H1 (cell line): ENCODE data around the gene ALG5. TPM values are rescaled to one million over a fixed set of nuclear protein-coding genes. Genes with fewer than 3 reads are reported as not detected.

Experiments used
- CTCF ChIA-PET: fragments of 300-600 bp; sonication (Branson Sonifier 250); formaldehyde crosslinking; loops from one replicate; lab custom pipeline; 2021; ENCODE audit not compliant: partially characterized antibody; lab: Charles Lee
- POLR2A ChIA-PET: fragments of 300-600 bp; sonication (Branson Sonifier 250); formaldehyde crosslinking; loops from one replicate; lab custom pipeline; 2021; ENCODE audit warnings: inconsistent platforms; ENCODE audit not compliant: partially characterized antibody; lab: Charles Lee
- DNase-seq, 2 experiments: peaks; one replicate each; pipeline versions ENCODE4 v3.0.0 to v3.0.0-alpha.2; 2010 to 2022; ENCODE audit warnings: low spot score in 2 of 2, low read depth in 1 of 2, mixed read lengths in 1 of 2
- FAIRE-seq: peaks from 2 replicates; lab custom pipeline; 2011; peaks lifted over from hg19 to GRCh38; lab: Jason Lieb, UNC
- H2AFZ ChIP-seq: 2 replicates; pipeline ENCODE4 v1.8.1; 2012; ENCODE audit warnings: low read length, inconsistent platforms
- H2AK5ac ChIP-seq: 2 replicates; pipeline ENCODE4 v1.6.1; 2013; ENCODE audit warnings: low read depth, low read length
- H2BK120ac ChIP-seq: replicated peaks from 2 replicates; pipeline ENCODE3; 2013; ENCODE audit warnings: low read depth, low read length, inconsistent platforms
- H2BK12ac ChIP-seq: 2 replicates; pipeline ENCODE4 v1.6.1; 2013; ENCODE audit warnings: low read depth, low read length
- H2BK15ac ChIP-seq: 2 replicates; pipeline ENCODE4 v1.6.1; 2013; ENCODE audit warnings: low read length
- H2BK20ac ChIP-seq: 2 replicates; pipeline ENCODE4 v1.6.1; 2013; ENCODE audit warnings: low read length
- H2BK5ac ChIP-seq: 2 replicates; pipeline ENCODE4 v1.6.1; 2013; ENCODE audit warnings: low read depth, low read length
- H3K14ac ChIP-seq: 2 replicates; pipeline ENCODE4 v1.6.1; 2013; ENCODE audit warnings: inconsistent platforms; ENCODE audit not compliant: insufficient read length
- H3K18ac ChIP-seq: 2 replicates; pipeline ENCODE4 v1.6.1; 2013; ENCODE audit warnings: low read length; ENCODE audit errors: extremely low read depth
- H3K23ac ChIP-seq: 2 replicates; pipeline ENCODE4 v1.6.1; 2013; ENCODE audit warnings: inconsistent platforms; ENCODE audit not compliant: insufficient read length
- H3K23me2 ChIP-seq: 2 replicates; pipeline ENCODE4 v1.6.1; 2013; ENCODE audit warnings: low read depth, low read length
- H3K27ac ChIP-seq: 2 replicates; pipeline ENCODE4 v1.6.1; 2011; ENCODE audit warnings: low read depth, low read length, inconsistent platforms
- H3K27me3 ChIP-seq, 4 experiments: replicated peaks in 1 of 4; 1 replicate in 1 of 4; 2 replicates in 3 of 4; pipeline versions ENCODE4 v1.6.1 to v1.8.1; 2011 to 2013; ENCODE audit warnings: low read length in 3 of 4, mild to moderate bottlenecking in 3 of 4, inconsistent platforms in 2 of 4, mixed read lengths in 2 of 4, moderate library complexity in 1 of 4; ENCODE audit not compliant: control insufficient read depth in 3 of 4, insufficient read depth in 3 of 4; ENCODE audit errors: extremely low read depth in 1 of 4
- H3K36me3 ChIP-seq, 4 experiments: 2 replicates each; pipeline versions ENCODE4 v1.6.1 to v1.8.1; 2011 to 2013; ENCODE audit warnings: mild to moderate bottlenecking in 4 of 4, low read length in 3 of 4, moderate library complexity in 2 of 4, control low read depth in 1 of 4, inconsistent platforms in 1 of 4; ENCODE audit not compliant: insufficient read depth in 4 of 4, control insufficient read depth in 2 of 4
- H3K4ac ChIP-seq: replicated peaks from 2 replicates; pipeline ENCODE3; 2013; ENCODE audit warnings: low read length, low read depth, mixed read lengths, inconsistent platforms; ENCODE audit not compliant: insufficient read length
- H3K4me1 ChIP-seq, 4 experiments: replicated peaks in 1 of 4; 1 replicate in 1 of 4; 2 replicates in 3 of 4; pipeline versions ENCODE4 v1.6.1 to v1.8.1; 2011 to 2013; ENCODE audit warnings: low read length in 3 of 4, inconsistent platforms in 2 of 4, mixed read lengths in 1 of 4; ENCODE audit not compliant: insufficient read depth in 4 of 4, control insufficient read depth in 3 of 4
- H3K4me2 ChIP-seq, 2 experiments: 2 replicates each; pipeline versions ENCODE4 v1.6.1 to v1.8.1; 2011 to 2013; ENCODE audit warnings: low read depth in 2 of 2, low read length in 2 of 2, control low read depth in 1 of 2, inconsistent platforms in 1 of 2, mild to moderate bottlenecking in 1 of 2; ENCODE audit not compliant: insufficient read depth in 1 of 2
- H3K4me3 ChIP-seq, 4 experiments: fragments of 200-600, 300-600 bp in 1 of 4; sonication (generic), shearing (Covaris generic), sonication (Bioruptor Twin) in 1 of 4; 2 replicates each; pipeline versions ENCODE4 v1.5.1 to v1.8.1; 2011 to 2016; ENCODE audit warnings: low read length in 4 of 4, low read depth in 3 of 4, control low read depth in 2 of 4, inconsistent platforms in 2 of 4, mild to moderate bottlenecking in 2 of 4, mixed read lengths in 1 of 4, moderate library complexity in 1 of 4; ENCODE audit not compliant: insufficient read depth in 2 of 4; ENCODE audit errors: extremely low read depth in 1 of 4
- H3K56ac ChIP-seq: replicated peaks from 2 replicates; pipeline ENCODE3; 2013; ENCODE audit warnings: low read depth, mild to moderate bottlenecking, mixed read lengths, low read length, inconsistent platforms; ENCODE audit not compliant: insufficient read length
- H3K79me1 ChIP-seq: 2 replicates; pipeline ENCODE4 v1.6.1; 2013; ENCODE audit warnings: low read depth, low read length, control low read depth
- H3K79me2 ChIP-seq, 2 experiments: 2 replicates each; pipeline versions ENCODE4 v1.6.1 to v1.8.1; 2012 to 2013; ENCODE audit warnings: low read length in 2 of 2, mild to moderate bottlenecking in 2 of 2, inconsistent platforms in 1 of 2; ENCODE audit not compliant: insufficient read depth in 2 of 2, control insufficient read depth in 1 of 2
- H3K9ac ChIP-seq, 4 experiments: replicated peaks in 1 of 4; 1 replicate in 1 of 4; 2 replicates in 3 of 4; pipeline versions ENCODE4 v1.6.1 to v1.8.1; 2011 to 2013; ENCODE audit warnings: low read depth in 3 of 4, low read length in 3 of 4, control low read depth in 2 of 4, mild to moderate bottlenecking in 2 of 4, moderate library complexity in 2 of 4, inconsistent platforms in 1 of 4; ENCODE audit errors: extremely low read depth in 1 of 4
- H3K9me3 ChIP-seq, 2 experiments: 2 replicates each; pipeline versions ENCODE4 v1.6.1 to v1.8.1; 2012 to 2013; ENCODE audit warnings: mild to moderate bottlenecking in 2 of 2, moderate library complexity in 2 of 2, control low read depth in 1 of 2, inconsistent platforms in 1 of 2, low read depth in 1 of 2, low read length in 1 of 2, mixed read lengths in 1 of 2; ENCODE audit not compliant: insufficient read depth in 2 of 2
- H4K20me1 ChIP-seq, 2 experiments: replicated peaks in 1 of 2; 2 replicates each; pipeline versions ENCODE3 to v1.8.1; 2011 to 2013; ENCODE audit warnings: inconsistent platforms in 2 of 2, low read length in 2 of 2, mild to moderate bottlenecking in 1 of 2; ENCODE audit not compliant: insufficient read depth in 2 of 2, control insufficient read depth in 1 of 2
- H4K5ac ChIP-seq: 2 replicates; pipeline ENCODE4 v1.6.1; 2013; ENCODE audit warnings: low read length, low read depth, mixed read lengths, inconsistent platforms; ENCODE audit not compliant: insufficient read length
- H4K8ac ChIP-seq: 2 replicates; pipeline ENCODE4 v1.8.0; 2013; ENCODE audit warnings: mild to moderate bottlenecking, moderate library complexity, low read length, inconsistent platforms; ENCODE audit not compliant: insufficient read depth; ENCODE audit errors: extremely low read depth
- H4K91ac ChIP-seq: replicated peaks from 2 replicates; pipeline ENCODE3; 2013; ENCODE audit warnings: low read length, mixed read lengths, inconsistent platforms; ENCODE audit not compliant: insufficient read length
- WGBS, 2 experiments: shearing (Covaris generic) in 1 of 2; methylation state at CpG; one replicate each; pipeline versions ENCODE4 v1.1.6 to v1.1.7; 2013 to 2015; ENCODE audit warnings: low lambda C conversion rate in 2 of 2, mixed read lengths in 2 of 2, inconsistent platforms in 1 of 2, low coverage in 1 of 2, missing lambda C conversion rate in 1 of 2; ENCODE audit not compliant: insufficient replicate concordance in 2 of 2, insufficient coverage in 1 of 2, insufficient read length in 1 of 2; ENCODE audit errors: extremely low coverage in 1 of 2, missing lambda C conversion rate in 1 of 2; 5-methylcytosine and 5-hydroxymethylcytosine counted together
- polyA plus RNA-seq, 7 experiments: library from polyadenylated mRNA; depleted of rRNA in 3 of 7; stranded (reverse) in 5 of 7; unstranded in 2 of 7; fragments of >200 nt in 5 of 7; fragments of 200-250 nt in 2 of 7; gene quantifications; 1 replicate in 5 of 7; 2 replicates in 1 of 7; 4 replicates in 1 of 7; pipeline versions ENCODE4 v1.2.1 to v1.2.3, GENCODE V29; 2011 to 2013; ENCODE audit warnings: missing spikeins in 2 of 7, mixed read lengths in 2 of 7
- total RNA-seq: library from RNA; stranded (reverse); fragmentation: NEBNext Ultra II Directional; extraction: Animal tissue kit (Norgen Biotek cat#: 25700); gene quantifications from 2 replicates; pipeline ENCODE4 v1.2.1, GENCODE V29; 2021

ALG5 gene
- total and polyA plus RNA-seq, 2 of the 8 experiments (the other 6 are each of a cell fraction or from before 2014, with no cell fraction given) = 15.0 to 24.3 TPM

- FAIRE-seq (no peak), DNase-seq (no peak)
- ChIA-PET POLR2A (no interaction called here), CTCF (interaction anchor here (0.6 to 1.5 kb wide), 3 partner anchors 115 to 553 kb away, joined by 3 to 10 read pairs (median 3); no protein-coding TSS in a partner anchor)
- no peaks in the 10 kb centered on the region for H3K79me2 ChIP-seq
- no peaks in the 10 kb centered on the region for H3K23me2 ChIP-seq
- H2BK12ac ChIP-seq = no peak overlapping the region
- H3K36me3 ChIP-seq = peaks cover 0 to 46% (median 9%) of the 10 kb centered on the region in 4 experiments; a peak in 5 of 8 replicates
- H3K4me3 ChIP-seq = no peak overlapping the region
- no peak overlapping the region for H3K9ac ChIP-seq
- WGBS, 2 experiments = 89 to 100% methylated on average over 2 to 5 of the region's 5 CpGs
- no peak overlapping the region for H2AK5ac ChIP-seq
- no peak overlapping the region for H3K4ac ChIP-seq
- H4K20me1 ChIP-seq = no peaks in the 10 kb centered on the region
- no peak overlapping the region for H3K23ac ChIP-seq
- no peak overlapping the region for H2AFZ ChIP-seq
- no peak overlapping the region for H3K27ac ChIP-seq
- no peak overlapping the region for H3K18ac ChIP-seq
- H4K8ac ChIP-seq = no peak overlapping the region
- no peak overlapping the region for H3K56ac ChIP-seq
- H3K9me3 ChIP-seq = peaks cover 3 to 4% of the 10 kb centered on the region in 2 experiments; a peak in 2 of 4 replicates
- H3K4me2 ChIP-seq = no peak overlapping the region
- H2BK120ac ChIP-seq = no peak overlapping the region
- no peak overlapping the region for H4K91ac ChIP-seq
- H3K79me1 ChIP-seq = no peaks in the 10 kb centered on the region; the same call in 1 of the 2 replicates
- H3K27me3 ChIP-seq = no peaks in the 10 kb centered on the region
- no peak overlapping the region for H2BK20ac ChIP-seq
- no peak overlapping the region for H2BK15ac ChIP-seq
- H2BK5ac ChIP-seq = no peak overlapping the region
- no peaks in the 10 kb centered on the region for H3K4me1 ChIP-seq
- no peak overlapping the region for H4K5ac ChIP-seq
- H3K14ac ChIP-seq = no peak overlapping the region
These were observed 25.4 kb downstream of the ALG5 start for GRCh38 chr13:36973621-36974295.
